Gastroesophageal sphincter (tissue), 4 donors: Measurements from ENCODE around the gene SEMA7A. TPM values are rescaled to one million over a fixed set of nuclear protein-coding genes. Genes with fewer than 3 reads are reported as not detected.

Experiments
- ATAC-seq: fragments of 150-250 bp; one replicate; pipeline ENCODE4 v1.9.1; 2016; ENCODE audit warnings: mild to moderate bottlenecking, moderate library complexity
- H3K27ac ChIP-seq, 4 donors: fragments of 200-600 bp; sonication (generic) in 3 of 4; 1 replicate in 3 of 4; 2 replicates in 1 of 4; pipeline ENCODE4 v1.5.1; 2016 to 2019
- H3K27me3 ChIP-seq: fragments of 200-600 bp; sonication (generic); one replicate; pipeline ENCODE4 v1.5.1; 2019
- H3K36me3 ChIP-seq, 2 donors: fragments of 200-600 bp; sonication (generic); one replicate each; pipeline ENCODE4 v1.5.1; 2019; ENCODE audit warnings: control low read depth in 1 of 2
- H3K4me1 ChIP-seq, 3 donors: fragments of 200-600 bp; sonication (generic); 1 replicate in 2 of 3; 2 replicates in 1 of 3; pipeline ENCODE4 v1.5.1; 2016 to 2019; ENCODE audit warnings: control low read depth in 2 of 3
- H3K4me3 ChIP-seq, 2 donors: fragments of 200-600 bp; sonication (generic); one replicate each; pipeline ENCODE4 v1.5.1; 2019; ENCODE audit warnings: mild to moderate bottlenecking in 1 of 2, moderate library complexity in 1 of 2
- H3K9me3 ChIP-seq, 3 donors: fragments of 200-600 bp; sonication (generic); one replicate each; pipeline ENCODE4 v1.5.1; 2017 to 2019; ENCODE audit warnings: control low read depth in 2 of 3
- CTCF ChIP-seq, 4 experiments: fragments of 200-600 bp in 2 of 4; fragments of 450-650 bp in 2 of 4; sonication (generic) in 1 of 4; IDR thresholded peaks; one replicate each; pipeline ENCODE4 v1.5.1; 2017 to 2019; ENCODE audit warnings: antibody characterized with exemption in 4 of 4, mild to moderate bottlenecking in 2 of 4, moderate library complexity in 2 of 4
- EP300 ChIP-seq: sonication (generic); formaldehyde crosslinking; IDR thresholded peaks from one replicate; pipeline ENCODE4 v1.6.1; 2017; ENCODE audit warnings: antibody characterized with exemption, mild to moderate bottlenecking
- POLR2A ChIP-seq, 2 donors: fragments of 450-650 bp; IDR thresholded peaks; one replicate each; pipeline ENCODE4 v1.6.1; 2017; ENCODE audit warnings: antibody characterized with exemption in 2 of 2, mild to moderate bottlenecking in 2 of 2, moderate library complexity in 1 of 2
- POLR2AphosphoS5 ChIP-seq: sonication (generic); formaldehyde crosslinking; IDR thresholded peaks from one replicate; pipeline ENCODE4 v1.6.1; 2017; ENCODE audit warnings: antibody characterized with exemption
- WGBS, 2 donors: methylation state at CpG; one replicate each; pipeline ENCODE4 v1.1.5; 2018; ENCODE audit warnings: low coverage in 1 of 2; 5-methylcytosine and 5-hydroxymethylcytosine counted together
- total RNA-seq, 4 donors: library from RNA; depleted of rRNA; stranded (reverse); fragments of >200 nt; gene quantifications; one replicate each; pipeline ENCODE4 v1.1.0, GENCODE V29; 2016

SEMA7A gene
- total RNA-seq, 4 donors from 2014 or later: 0.93 to 2.7 (median 1.8) TPM

GRCh38 chr15:74425630-74426029 is 8.1 kb downstream of the SEMA7A start:
- H3K4me3 ChIP-seq: no peak overlapping the region
- TF ChIP-seq CTCF (IDR thresholded peaks at IDR 0.05) (no peak), POLR2A (IDR thresholded peaks at IDR 0.05) (no peak), EP300 (no peak), POLR2AphosphoS5 (no peak)
- no peaks in the 10 kb centered on the region for H3K36me3 ChIP-seq
- peaks cover 0 to 19% (median 0%) of the 10 kb centered on the region in 3 donors for H3K4me1 ChIP-seq
- no peak for ATAC-seq
- peaks cover 34% of the 10 kb centered on the region for H3K27me3 ChIP-seq
- no peak overlapping the region for H3K27ac ChIP-seq
- 54 to 71% methylated on average over 2 to 4 of the region's 7 CpGs for WGBS, 2 donors
- H3K9me3 ChIP-seq: no peaks in the 10 kb centered on the region

- TF ChIP-seq POLR2AphosphoS5: no peak
- TF ChIP-seq POLR2A (IDR thresholded peaks at IDR 0.05): no peak
- TF ChIP-seq CTCF (IDR thresholded peaks at IDR 0.05): no peak
- TF ChIP-seq EP300: no peak
- no peaks in the 10 kb centered on the region for H3K36me3 ChIP-seq
- H3K27me3 ChIP-seq: peaks cover 27% of the 10 kb centered on the region
- H3K4me3 ChIP-seq: no peak overlapping the region
- peaks cover 0 to 19% (median 0%) of the 10 kb centered on the region in 3 donors for H3K4me1 ChIP-seq
- WGBS, 2 donors: 76 to 100% methylated on average over 4 to 7 of the region's 8 CpGs
- no peaks in the 10 kb centered on the region for H3K9me3 ChIP-seq
- no peak for ATAC-seq
- peak overlapping the region in 1 of 4 donors; percentile 37 for H3K27ac ChIP-seq
Measured at GRCh38 chr15:74424901-74425528, 8.7 kb downstream of the SEMA7A start.

- TF ChIP-seq CTCF (IDR thresholded peaks at IDR 0.05) (no peak), POLR2AphosphoS5 (no peak), EP300 (no peak), POLR2A (IDR thresholded peaks at IDR 0.05) (no peak)
- 100% methylated on average over 1 of the region's 10 CpGs; no CpG with 5 or more reads in 1 of the 2 donors for WGBS, 2 donors
- ATAC-seq: no peak
Measured at GRCh38 chr15:74423431-74424257, 10.1 kb downstream of the SEMA7A start.

GRCh38 chr15:74422652-74423430 is 10.9 kb downstream of the SEMA7A start:
- Histone ChIP-seq H3K27ac (peak overlapping the region in 3 of 4 donors; percentile 37 to 54 (median 50)), H3K27me3 (peaks cover 6% of the 10 kb centered on the region), H3K36me3 (no peaks in the 10 kb centered on the region), H3K4me3 (no peak overlapping the region), H3K9me3 (no peaks in the 10 kb centered on the region), H3K4me1 (peaks cover 0 to 10% (median 0%) of the 10 kb centered on the region in 3 donors)
- 85 to 100% methylated on average over 1 to 7 of the region's 14 CpGs for WGBS, 2 donors
- ATAC-seq: peak; percentile 39
- peak; percentile 35 for TF ChIP-seq POLR2AphosphoS5
- no peak for TF ChIP-seq CTCF (IDR thresholded peaks at IDR 0.05)
- no peak for TF ChIP-seq POLR2A (IDR thresholded peaks at IDR 0.05)
- TF ChIP-seq EP300: no peak

More at GRCh38 chr15:74423431-74424257, 10.1 kb downstream of the SEMA7A start:
- Histone ChIP-seq H3K27me3 (peaks cover 14% of the 10 kb centered on the region), H3K27ac (peak overlapping the region in 2 of 4 donors; percentile 37), H3K9me3 (no peaks in the 10 kb centered on the region), H3K4me1 (peaks cover 0 to 18% (median 0%) of the 10 kb centered on the region in 3 donors), H3K4me3 (no peak overlapping the region), H3K36me3 (no peaks in the 10 kb centered on the region)
